ENCODE results near the gene SEC11A. TPM values are rescaled to one million over a fixed set of nuclear protein-coding genes. Genes with fewer than 3 reads are reported as not detected.

Gene SEC11A
- total RNA-seq, 1 donor from 2014 or later: 236 TPM

DNA sequence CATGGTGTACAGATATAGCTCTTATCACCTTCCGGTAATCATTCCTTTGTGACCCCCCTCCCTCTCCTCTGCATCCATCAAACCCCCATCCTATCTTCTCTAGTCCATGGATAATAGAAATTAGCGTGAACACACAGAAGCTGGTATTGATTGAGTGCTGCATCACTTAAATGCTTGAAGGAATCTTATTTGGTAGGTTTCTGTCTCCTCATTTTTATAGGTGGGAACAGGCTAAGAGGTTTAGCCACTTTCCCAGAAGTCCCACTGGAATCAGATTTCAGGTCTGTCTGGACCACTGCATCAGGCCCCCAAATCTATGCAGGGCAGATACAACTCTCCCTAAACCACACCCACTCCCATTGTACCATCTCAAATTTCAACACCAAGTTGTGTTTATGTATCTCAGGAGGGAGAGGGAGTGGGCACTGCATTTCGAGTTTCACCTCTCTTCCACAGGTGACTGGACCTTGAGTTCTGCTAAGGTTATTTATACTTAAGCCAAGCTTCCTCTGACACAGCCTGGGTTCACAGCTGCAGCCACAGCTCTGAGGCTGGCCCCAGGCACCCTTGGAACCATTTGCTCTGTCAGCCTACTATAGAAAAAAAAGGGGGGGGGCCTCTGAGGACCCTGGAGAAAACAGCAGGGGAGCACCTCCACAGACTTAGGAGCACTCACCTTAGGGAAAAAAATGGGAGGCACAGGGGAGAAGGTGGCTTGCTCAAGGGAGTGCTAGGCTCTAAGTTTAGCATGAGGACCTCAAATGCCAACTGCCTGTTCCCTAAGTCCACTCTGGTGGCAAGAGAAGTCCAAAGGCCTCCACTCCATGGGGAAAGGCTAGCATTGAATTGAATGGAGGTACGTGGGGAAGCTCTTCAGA, 55.8 kb downstream of the SEC11A start:
- TF ChIP-seq, protein P1, sequence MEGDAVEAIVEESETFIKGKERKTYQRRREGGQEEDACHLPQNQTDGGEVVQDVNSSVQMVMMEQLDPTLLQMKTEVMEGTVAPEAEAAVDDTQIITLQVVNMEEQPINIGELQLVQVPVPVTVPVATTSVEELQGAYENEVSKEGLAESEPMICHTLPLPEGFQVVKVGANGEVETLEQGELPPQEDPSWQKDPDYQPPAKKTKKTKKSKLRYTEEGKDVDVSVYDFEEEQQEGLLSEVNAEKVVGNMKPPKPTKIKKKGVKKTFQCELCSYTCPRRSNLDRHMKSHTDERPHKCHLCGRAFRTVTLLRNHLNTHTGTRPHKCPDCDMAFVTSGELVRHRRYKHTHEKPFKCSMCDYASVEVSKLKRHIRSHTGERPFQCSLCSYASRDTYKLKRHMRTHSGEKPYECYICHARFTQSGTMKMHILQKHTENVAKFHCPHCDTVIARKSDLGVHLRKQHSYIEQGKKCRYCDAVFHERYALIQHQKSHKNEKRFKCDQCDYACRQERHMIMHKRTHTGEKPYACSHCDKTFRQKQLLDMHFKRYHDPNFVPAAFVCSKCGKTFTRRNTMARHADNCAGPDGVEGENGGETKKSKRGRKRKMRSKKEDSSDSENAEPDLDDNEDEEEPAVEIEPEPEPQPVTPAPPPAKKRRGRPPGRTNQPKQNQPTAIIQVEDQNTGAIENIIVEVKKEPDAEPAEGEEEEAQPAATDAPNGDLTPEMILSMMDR (conservative IDR thresholded peaks at IDR 0.05; ENCODE audit: low read depth, low read length): no peak
- no peak overlapping the region for H3K4me3 ChIP-seq (ENCODE audit: low read depth, low read length)
- DNase-seq (ENCODE audit: low read depth): no peak

DNA sequence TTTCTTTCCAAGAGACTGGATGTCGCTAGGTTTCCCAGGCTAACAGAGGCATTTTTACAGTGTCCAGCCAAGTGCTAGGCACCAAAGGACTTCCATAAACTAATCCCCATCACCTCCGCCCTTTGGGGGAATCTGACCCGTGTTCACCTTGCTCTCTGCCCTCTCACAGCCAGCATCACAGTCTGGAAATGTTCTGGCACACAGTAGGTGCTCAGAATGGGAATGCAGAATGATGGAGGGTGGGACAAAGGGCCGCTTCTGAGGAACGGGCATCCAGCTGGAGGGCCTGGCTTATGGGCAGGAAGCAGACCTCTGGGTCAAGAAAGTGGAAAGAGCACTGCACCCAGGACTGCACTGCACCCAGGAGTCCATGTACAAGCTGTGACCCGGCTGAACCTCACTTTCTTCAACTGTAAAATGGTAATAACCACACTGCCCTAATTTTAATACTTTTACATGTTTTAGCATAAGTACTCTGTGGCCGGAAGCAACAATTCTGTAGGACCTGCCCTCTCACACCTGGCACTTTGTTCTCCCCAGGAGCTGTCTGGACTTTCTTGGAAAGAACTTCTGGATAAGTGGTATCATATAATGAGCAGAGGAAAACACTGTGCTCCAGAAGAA, 57.0 kb downstream of the SEC11A start:
- peak overlapping the region; percentile 55 for H3K4me3 ChIP-seq (ENCODE audit: low read depth, low read length)
- TF ChIP-seq, protein P1 (conservative IDR thresholded peaks at IDR 0.05; ENCODE audit: low read depth, low read length): no peak
- DNase-seq (ENCODE audit: low read depth): no peak

DNA sequence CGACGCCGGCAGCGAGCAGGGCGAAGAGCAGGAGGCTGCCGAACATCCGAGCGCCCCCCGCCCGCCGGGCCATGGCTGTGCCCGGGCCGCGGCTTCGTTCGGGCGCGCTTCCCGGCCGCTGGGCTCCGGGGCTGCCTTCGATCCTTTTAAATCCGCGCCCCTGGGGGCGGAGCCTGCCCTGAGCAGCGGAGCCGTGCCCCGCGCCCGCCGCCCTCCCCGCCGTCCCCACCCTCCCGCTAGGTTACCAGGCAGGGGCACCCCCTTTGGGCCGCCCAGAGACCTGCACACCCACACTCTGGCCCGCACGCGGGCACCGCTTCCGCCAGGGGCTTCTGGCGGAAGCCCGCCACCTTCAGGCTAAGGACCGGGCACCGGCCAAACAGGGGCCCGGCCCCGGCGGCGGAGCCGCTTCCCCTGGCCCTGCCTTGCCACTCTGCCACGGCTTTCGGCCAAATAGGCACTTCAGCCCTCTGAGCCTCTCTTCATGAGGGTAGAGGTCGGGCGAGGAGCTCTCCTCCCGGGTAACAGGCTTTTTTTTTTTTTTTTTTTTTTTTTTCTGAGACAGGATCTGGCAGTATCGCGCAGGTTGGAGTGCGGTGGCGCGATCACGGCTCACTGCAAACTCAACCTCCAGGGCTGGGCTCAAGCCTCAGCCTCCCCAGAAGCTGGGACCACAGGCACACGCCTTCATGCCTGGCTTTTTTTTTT, 57.7 kb downstream of the SEC11A start, which contains the start of gene NMB:
Gene NMB (minus strand): TSS at position 120 of the 708 bp plus-strand sequence. CDS start 47 bp downstream, at position 73.
- no peak for DNase-seq (ENCODE audit: low read depth)
- peak within 1 kb of the TSS; percentile 55 for H3K4me3 ChIP-seq (ENCODE audit: low read depth, low read length)
- TF ChIP-seq, protein P1 (conservative IDR thresholded peaks at IDR 0.05; ENCODE audit: low read depth, low read length): peak; percentile 69

DNA sequence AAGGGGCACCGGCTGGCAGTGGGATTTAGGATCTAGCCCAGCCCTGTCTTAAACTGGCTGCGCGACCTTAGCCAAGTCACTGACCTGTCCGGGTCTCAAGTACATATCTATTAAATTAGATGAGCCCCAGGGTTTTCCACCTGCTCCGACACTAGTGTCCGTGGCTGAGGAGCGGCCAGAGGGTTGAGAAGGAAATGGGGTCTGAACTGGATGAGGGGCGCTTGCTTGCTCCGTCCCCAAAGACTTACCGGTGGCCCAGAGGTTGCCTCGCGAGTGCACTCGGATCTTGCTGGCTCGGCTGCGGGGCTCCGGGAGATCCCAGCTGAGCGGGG, 58.2 kb downstream of the SEC11A start:
- no peak for DNase-seq (ENCODE audit: low read depth)
- TF ChIP-seq, protein P1 (conservative IDR thresholded peaks at IDR 0.05; ENCODE audit: low read depth, low read length): no peak
- H3K4me3 ChIP-seq (ENCODE audit: low read depth, low read length): peak overlapping the region; percentile 55

DNA sequence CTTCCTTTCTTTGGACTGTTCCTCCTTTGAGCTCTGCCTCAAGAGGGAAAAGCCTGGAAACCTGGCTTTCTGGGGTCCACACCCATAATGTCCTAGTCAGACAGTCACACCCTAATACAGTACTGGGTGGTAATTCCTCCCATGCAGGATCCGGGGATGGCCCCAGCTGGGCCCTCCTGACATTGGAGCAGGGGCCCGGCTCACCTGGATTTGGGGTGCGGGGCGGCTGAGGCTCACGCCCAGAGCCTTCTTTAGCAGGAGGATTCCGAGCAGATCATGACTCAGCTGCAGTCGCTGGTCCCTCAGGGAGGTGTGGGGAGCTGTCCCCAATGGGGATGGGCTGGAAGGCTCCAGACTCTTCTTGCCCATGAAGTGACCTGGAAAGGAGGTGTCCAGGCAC, 59.0 kb downstream of the SEC11A start:
- no peak for DNase-seq (ENCODE audit: low read depth)
- TF ChIP-seq, protein P1 (conservative IDR thresholded peaks at IDR 0.05; ENCODE audit: low read depth, low read length): no peak
- no peak overlapping the region for H3K4me3 ChIP-seq (ENCODE audit: low read depth, low read length)

DNA sequence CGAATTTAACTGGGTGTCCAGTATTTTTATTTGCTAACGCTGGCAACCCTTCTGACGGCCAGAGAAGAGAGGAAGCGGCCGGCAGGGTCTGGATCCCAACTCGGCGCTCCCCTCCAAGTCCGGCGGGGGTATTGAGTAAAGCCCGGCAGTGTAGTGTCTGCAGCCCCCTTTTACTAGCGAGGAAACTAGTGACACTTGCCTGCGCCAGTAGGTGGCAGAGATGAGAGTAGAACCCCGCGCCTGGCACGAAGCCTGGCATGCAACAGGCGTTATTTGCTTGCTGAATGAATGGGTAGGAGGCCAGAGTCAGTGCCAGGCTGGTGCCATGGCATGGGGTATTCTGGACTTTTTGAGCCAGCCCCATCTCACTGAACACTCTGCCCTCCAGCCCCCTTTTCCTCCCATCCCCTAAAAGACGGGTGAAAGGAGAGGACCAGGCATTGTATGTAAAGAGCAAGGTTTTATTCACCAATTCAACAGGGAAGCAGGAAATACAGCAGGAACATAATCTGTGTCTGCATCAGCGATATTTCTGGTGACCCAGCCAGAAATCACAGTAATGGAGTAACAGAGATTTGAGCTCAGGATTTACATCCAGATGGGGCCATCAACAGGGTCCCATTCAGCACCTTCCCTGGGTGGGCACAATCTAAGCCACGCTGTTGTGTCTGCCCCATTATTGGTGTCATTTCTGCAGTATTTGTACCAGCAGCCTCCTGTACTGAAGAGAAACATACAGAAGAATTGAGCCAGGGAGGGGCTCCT, 61.1 kb downstream of the SEC11A start:
- TF ChIP-seq, protein P1 (conservative IDR thresholded peaks at IDR 0.05; ENCODE audit: low read depth, low read length): peak; percentile 77
- no peak for DNase-seq (ENCODE audit: low read depth)
- H3K4me3 ChIP-seq (ENCODE audit: low read depth, low read length): peak overlapping the region; percentile 57

Data from epithelial cell of proximal tubule (primary cell).